HepG2 (cell line): ENCODE data around the gene RECK. TPM values are rescaled to one million over a fixed set of nuclear protein-coding genes. Genes with fewer than 3 reads are reported as not detected.

Source experiments
- ATAC-seq: fragments of 200-7000 bp; cut with Tn5 transposase; 3 replicates; pipeline ENCODE4 v1.9.1; 2020; ENCODE audit warnings: mild to moderate bottlenecking, moderate library complexity
- BruUV-seq: library from RNA; stranded (reverse); fragments of 400-500 nt; replicated peaks from 2 replicates; lab custom pipeline; 2021; lab: Mats Ljungman, UMichigan
- CTCF ChIA-PET: fragments of 300-600 bp; formaldehyde crosslinking; extraction: SDS; loops from one replicate; lab custom pipeline; 2021; ENCODE audit warnings: low total read pairs, inconsistent platforms, low intra/inter-chr PET ratio; lab: Yijun Ruan, JAX
- POLR2A ChIA-PET: fragments of 350-600 bp; sonication (Branson Sonifier 250); formaldehyde crosslinking; loops from one replicate; lab custom pipeline; 2020; ENCODE audit warnings: antibody characterized with exemption, inconsistent platforms; lab: Yijun Ruan, JAX
- DNase-seq: peaks from one replicate; pipeline ENCODE4 v3.0.0-alpha.2; 2015; ENCODE audit warnings: low spot score
- FAIRE-seq: peaks from 3 replicates; lab custom pipeline; 2011; peaks lifted over from hg19 to GRCh38; lab: Jason Lieb, UNC
- H2AFZ ChIP-seq: one replicate; pipeline ENCODE4 v1.6.1; 2011; ENCODE audit warnings: low read length, inconsistent platforms
- H3K27ac ChIP-seq: fragments of 300-600 bp; 3 replicates; pipeline ENCODE4 v1.8.0; 2011; ENCODE audit warnings: mixed run types, mild to moderate bottlenecking, mixed read lengths, low read length, inconsistent platforms; ENCODE audit not compliant: insufficient read depth; ENCODE audit errors: extremely low read length
- H3K27me3 ChIP-seq, 2 experiments: fragments of 200-600 bp in 1 of 2; 2 replicates in 1 of 2; 3 replicates in 1 of 2; pipeline versions ENCODE4 v1.6.0 to v1.8.0; 2011; ENCODE audit warnings: low read length in 2 of 2, mild to moderate bottlenecking in 2 of 2, moderate library complexity in 2 of 2, inconsistent platforms in 1 of 2; ENCODE audit not compliant: insufficient read depth in 2 of 2, control insufficient read depth in 1 of 2
- H3K36me3 ChIP-seq, 2 experiments: fragments of 200-600 bp in 1 of 2; replicated peaks in 1 of 2; 2 replicates in 1 of 2; 3 replicates in 1 of 2; pipeline versions ENCODE4 v1.5.1 to v1.8.0; 2011; ENCODE audit warnings: low read length in 2 of 2, inconsistent platforms in 1 of 2; ENCODE audit not compliant: insufficient read depth in 2 of 2, control insufficient read depth in 1 of 2
- H3K4me1 ChIP-seq: 2 replicates; pipeline ENCODE4 v1.5.1; 2012; ENCODE audit warnings: low read length, inconsistent platforms; ENCODE audit not compliant: insufficient read depth
- H3K4me2 ChIP-seq: 2 replicates; pipeline ENCODE4 v1.6.0; 2011; ENCODE audit warnings: low read depth, low read length, inconsistent platforms
- H3K4me3 ChIP-seq, 3 experiments: fragments of 200-600 bp in 1 of 3; sonication (generic), shearing (Covaris generic) in 1 of 3; replicated peaks in 1 of 3; 2 replicates each; pipeline ENCODE4 v1.5.1; 2011 to 2016; ENCODE audit warnings: low read length in 3 of 3, inconsistent platforms in 2 of 3, low read depth in 2 of 3, mild to moderate bottlenecking in 2 of 3, control low read depth in 1 of 3, mixed read lengths in 1 of 3; ENCODE audit not compliant: insufficient read depth in 1 of 3
- H3K79me2 ChIP-seq: one replicate; pipeline ENCODE4 v1.6.1; 2011; ENCODE audit warnings: low read length, inconsistent platforms; ENCODE audit not compliant: insufficient read depth
- H3K9ac ChIP-seq: 2 replicates; pipeline ENCODE4 v1.6.0; 2011; ENCODE audit warnings: mild to moderate bottlenecking, low read depth, low read length, inconsistent platforms; ENCODE audit not compliant: insufficient read depth
- H3K9me3 ChIP-seq: 2 replicates; pipeline ENCODE4 v1.5.1; 2012; ENCODE audit warnings: mild to moderate bottlenecking, low read length
- H4K20me1 ChIP-seq: 2 replicates; pipeline ENCODE4 v1.6.0; 2011; ENCODE audit warnings: inconsistent platforms, mild to moderate bottlenecking, low read length, moderate library complexity; ENCODE audit not compliant: insufficient read depth
- AHR ChIP-seq: IDR thresholded peaks from 2 replicates; pipeline ENCODE4 v1.6.1; 2018; ENCODE audit warnings: missing genetic modification reagents, missing compliant biosample characterization
- ARNT ChIP-seq: fragments of 450-650 bp; IDR thresholded peaks from 2 replicates; pipeline ENCODE4 v1.6.1; 2017
- CEBPG ChIP-seq: IDR thresholded peaks from 2 replicates; pipeline ENCODE4 v1.6.1; 2016
- HMG20A ChIP-seq: IDR thresholded peaks from 2 replicates; pipeline ENCODE4 v1.6.1; 2016; ENCODE audit warnings: borderline replicate concordance
- HNRNPK ChIP-seq: fragments of 200-400 bp; formaldehyde crosslinking; IDR thresholded peaks from 2 replicates; pipeline ENCODE4 v1.6.1; 2018; ENCODE audit warnings: low read length, low read depth, moderate library complexity, mild to moderate bottlenecking; ENCODE audit not compliant: poor library complexity, severe bottlenecking
- NFKBIZ ChIP-seq: IDR thresholded peaks from 2 replicates; pipeline ENCODE4 v1.6.1; 2018; ENCODE audit warnings: missing genetic modification reagents, missing compliant biosample characterization
- RAD21 ChIP-seq: fragments of 450-650 bp; formaldehyde crosslinking; IDR thresholded peaks from 2 replicates; pipeline ENCODE4 v1.5.0; 2020; ENCODE audit warnings: mild to moderate bottlenecking
- REXO4 ChIP-seq: sonication (generic); formaldehyde crosslinking; IDR thresholded peaks from 2 replicates; pipeline ENCODE4 v1.8.0; 2022; ENCODE audit warnings: missing genetic modification reagents, mild to moderate bottlenecking, borderline replicate concordance
- SMARCE1 ChIP-seq: fragments of 450-650 bp; IDR thresholded peaks from 2 replicates; pipeline ENCODE4 v1.6.1; 2017; ENCODE audit warnings: borderline replicate concordance
- SMC3 ChIP-seq: IDR thresholded peaks from 2 replicates; pipeline ENCODE4 v1.6.1; 2011; ENCODE audit warnings: low read length, improper control_type of control experiment
- XRCC5 ChIP-seq: fragments of 200-400 bp; formaldehyde crosslinking; optimal IDR thresholded peaks from 2 replicates; pipeline ENCODE3; 2017; ENCODE audit warnings: mild to moderate bottlenecking, low read length
- ZFP90 ChIP-seq: sonication (generic); formaldehyde crosslinking; IDR thresholded peaks from 2 replicates; pipeline ENCODE4 v1.8.0; 2022; ENCODE audit warnings: missing genetic modification reagents, mild to moderate bottlenecking, inconsistent platforms, borderline replicate concordance
- ZNF101 ChIP-seq: sonication (generic); formaldehyde crosslinking; IDR thresholded peaks from 2 replicates; pipeline ENCODE4 v1.4.0; 2020; ENCODE audit warnings: mild to moderate bottlenecking, low read depth, missing genetic modification reagents, borderline replicate concordance
- ZNF275 ChIP-seq: sonication (generic); formaldehyde crosslinking; IDR thresholded peaks from 2 replicates; pipeline ENCODE4 v1.8.0; 2022; ENCODE audit warnings: missing genetic modification reagents, mild to moderate bottlenecking, inconsistent platforms, borderline replicate concordance
- ZNF501 ChIP-seq: sonication (generic); formaldehyde crosslinking; IDR thresholded peaks from 2 replicates; pipeline ENCODE4 v1.5.1; 2020; ENCODE audit warnings: mild to moderate bottlenecking, moderate library complexity, missing genetic modification reagents
- ZNF572 ChIP-seq: sonication (generic); formaldehyde crosslinking; IDR thresholded peaks from 2 replicates; pipeline ENCODE4 v1.5.1; 2020; ENCODE audit warnings: mild to moderate bottlenecking, missing genetic modification reagents
- ZSCAN12 ChIP-seq: sonication (generic); formaldehyde crosslinking; IDR thresholded peaks from 2 replicates; pipeline ENCODE4 v1.9.0; 2021; ENCODE audit warnings: mild to moderate bottlenecking, missing genetic modification reagents
- WGBS: methylation state at CpG from one replicate; pipeline ENCODE4 v1.1.6; 2017; ENCODE audit warnings: low lambda C conversion rate; 5-methylcytosine and 5-hydroxymethylcytosine counted together
- in situ Hi-C: cut with HindIII; loops from 2 replicates; pipeline ENCODE4 v1.10.0; 2017; ENCODE audit warnings: low pct_unique_long_range_greater_than_20kb; ENCODE audit not compliant: extremely low pct_ligation_motif_present
- intact Hi-C: fragments of 100-400 bp; cut with micrococcal nuclease; formaldehyde crosslinking; loops from one replicate; pipeline ENCODE4 v1.10.0; 2022; ENCODE audit not compliant: unreplicated experiment
- polyA plus RNA-seq, 8 experiments: library from polyadenylated mRNA; depleted of rRNA in 3 of 8; stranded (reverse) in 7 of 8; unstranded in 1 of 8; fragments of >200 nt; fragmentation: Illumina TruSeq in 4 of 8; extraction: Trizol in 4 of 8; gene quantifications; 2 replicates each; pipeline versions ENCODE4 v1.2.1 to v1.2.3, GENCODE V29; 2011 to 2016; ENCODE audit warnings: low read depth in 4 of 8, missing spikeins in 1 of 8, mixed read lengths in 1 of 8; ENCODE audit not compliant: insufficient read depth in 1 of 8
- total RNA-seq, 5 experiments: library from RNA; depleted of rRNA; stranded (reverse); fragments of >200 nt; fragmentation: Illumina TruSeq; extraction: Trizol; gene quantifications; 2 replicates each; pipeline ENCODE4 v1.2.3, GENCODE V29; 2016; ENCODE audit warnings: low read depth in 1 of 5
- TF ChIP-seq, protein P1 (sequence below): sonication (generic); formaldehyde crosslinking; IDR thresholded peaks from 2 replicates; pipeline ENCODE4 v1.9.0; 2022; ENCODE audit warnings: low read depth, missing genetic modification reagents
- TF ChIP-seq, protein P2 (sequence below): sonication (generic); formaldehyde crosslinking; IDR thresholded peaks from 2 replicates; pipeline ENCODE4 v1.5.0; 2020; ENCODE audit warnings: mild to moderate bottlenecking, missing genetic modification reagents, moderate library complexity

The RECK gene
- total and polyA plus RNA-seq, 2 of the 13 experiments (the other 11 are each of a cell fraction or from before 2014, with no cell fraction given), result 3.1 to 4.8 TPM

GRCh38 chr9:36023260-36024048, 13.3 kb upstream of the RECK start:
- Histone ChIP-seq H3K4me2 (no peak overlapping the region), H3K27ac (no peak overlapping the region), H4K20me1 (no peaks in the 10 kb centered on the region), H3K4me1 (no peaks in the 10 kb centered on the region; the same call in 1 of the 2 replicates), H3K9ac (no peak overlapping the region), H3K4me3 (no peak overlapping the region), H2AFZ (no peak overlapping the region), H3K36me3 (no peaks in the 10 kb centered on the region), H3K9me3 (no peaks in the 10 kb centered on the region), H3K27me3 (no peaks in the 10 kb centered on the region), H3K79me2 (no peaks in the 10 kb centered on the region)
- ChIA-PET CTCF (interaction anchor here (1.0 to 2.6 kb wide), 4 partner anchors 14 to 78 kb away, joined by 3 to 24 read pairs (median 11); no protein-coding TSS in a partner anchor), POLR2A (interaction anchor here (1.0 kb wide), 1 partner anchor 13 kb away, joined by 3 read pairs; the partner anchor contains the start of gene RECK)
- intact Hi-C loops (loop anchor here (1.0 to 2.0 kb wide), 2 partner anchors 14 to 69 kb away; no protein-coding TSS in a partner anchor), in situ Hi-C loops (loop anchor here (5.0 kb wide), 1 partner anchor 66 kb away; the partner anchor contains the start of gene OR2S2)
- BruUV-seq, result no TSS peak
- ATAC-seq (peak; percentile 90), FAIRE-seq (peak; percentile 73), DNase-seq (peak; percentile 39)
- 35% methylated on average over 12 of the region's 13 CpGs for WGBS
- TF ChIP-seq REXO4 (CRISPR knock-in tag), result no peak
- peak; percentile 71 for TF ChIP-seq RAD21 (CRISPR knock-in tag)
- 0 out of 2 replicates have a peak, but pooled peaks have one; percentile 26 for TF ChIP-seq ZNF572 (CRISPR knock-in tag)
- TF ChIP-seq ARNT, result no peak
- TF ChIP-seq HMG20A (CRISPR knock-in tag), result no peak
- TF ChIP-seq, protein P1, sequence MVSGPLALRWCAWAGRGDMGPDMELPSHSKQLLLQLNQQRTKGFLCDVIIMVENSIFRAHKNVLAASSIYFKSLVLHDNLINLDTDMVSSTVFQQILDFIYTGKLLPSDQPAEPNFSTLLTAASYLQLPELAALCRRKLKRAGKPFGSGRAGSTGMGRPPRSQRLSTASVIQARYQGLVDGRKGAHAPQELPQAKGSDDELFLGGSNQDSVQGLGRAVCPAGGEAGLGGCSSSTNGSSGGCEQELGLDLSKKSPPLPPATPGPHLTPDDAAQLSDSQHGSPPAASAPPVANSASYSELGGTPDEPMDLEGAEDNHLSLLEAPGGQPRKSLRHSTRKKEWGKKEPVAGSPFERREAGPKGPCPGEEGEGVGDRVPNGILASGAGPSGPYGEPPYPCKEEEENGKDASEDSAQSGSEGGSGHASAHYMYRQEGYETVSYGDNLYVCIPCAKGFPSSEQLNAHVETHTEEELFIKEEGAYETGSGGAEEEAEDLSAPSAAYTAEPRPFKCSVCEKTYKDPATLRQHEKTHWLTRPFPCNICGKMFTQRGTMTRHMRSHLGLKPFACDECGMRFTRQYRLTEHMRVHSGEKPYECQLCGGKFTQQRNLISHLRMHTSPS (CRISPR knock-in tag), result no peak
- no peak for TF ChIP-seq ZNF101
- no peak for TF ChIP-seq ZNF275 (CRISPR knock-in tag)
- TF ChIP-seq XRCC5, result peak; percentile 44
- no peak for TF ChIP-seq HNRNPK
- TF ChIP-seq ZSCAN12, result no peak
- peak; percentile 89 for TF ChIP-seq SMC3
- TF ChIP-seq ZNF501 (CRISPR knock-in tag), result peak; percentile 55; the same call in 1 of the 2 replicates
- TF ChIP-seq, protein P2, sequence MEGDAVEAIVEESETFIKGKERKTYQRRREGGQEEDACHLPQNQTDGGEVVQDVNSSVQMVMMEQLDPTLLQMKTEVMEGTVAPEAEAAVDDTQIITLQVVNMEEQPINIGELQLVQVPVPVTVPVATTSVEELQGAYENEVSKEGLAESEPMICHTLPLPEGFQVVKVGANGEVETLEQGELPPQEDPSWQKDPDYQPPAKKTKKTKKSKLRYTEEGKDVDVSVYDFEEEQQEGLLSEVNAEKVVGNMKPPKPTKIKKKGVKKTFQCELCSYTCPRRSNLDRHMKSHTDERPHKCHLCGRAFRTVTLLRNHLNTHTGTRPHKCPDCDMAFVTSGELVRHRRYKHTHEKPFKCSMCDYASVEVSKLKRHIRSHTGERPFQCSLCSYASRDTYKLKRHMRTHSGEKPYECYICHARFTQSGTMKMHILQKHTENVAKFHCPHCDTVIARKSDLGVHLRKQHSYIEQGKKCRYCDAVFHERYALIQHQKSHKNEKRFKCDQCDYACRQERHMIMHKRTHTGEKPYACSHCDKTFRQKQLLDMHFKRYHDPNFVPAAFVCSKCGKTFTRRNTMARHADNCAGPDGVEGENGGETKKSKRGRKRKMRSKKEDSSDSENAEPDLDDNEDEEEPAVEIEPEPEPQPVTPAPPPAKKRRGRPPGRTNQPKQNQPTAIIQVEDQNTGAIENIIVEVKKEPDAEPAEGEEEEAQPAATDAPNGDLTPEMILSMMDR (CRISPR knock-in tag), result peak; percentile 86
- TF ChIP-seq AHR (CRISPR knock-in tag), result no peak
- TF ChIP-seq ZFP90 (CRISPR knock-in tag), result no peak
- no peak for TF ChIP-seq SMARCE1
- no peak for TF ChIP-seq CEBPG
- no peak for TF ChIP-seq NFKBIZ
